ENCODE data around the gene COPA.

Gene COPA

DNA sequence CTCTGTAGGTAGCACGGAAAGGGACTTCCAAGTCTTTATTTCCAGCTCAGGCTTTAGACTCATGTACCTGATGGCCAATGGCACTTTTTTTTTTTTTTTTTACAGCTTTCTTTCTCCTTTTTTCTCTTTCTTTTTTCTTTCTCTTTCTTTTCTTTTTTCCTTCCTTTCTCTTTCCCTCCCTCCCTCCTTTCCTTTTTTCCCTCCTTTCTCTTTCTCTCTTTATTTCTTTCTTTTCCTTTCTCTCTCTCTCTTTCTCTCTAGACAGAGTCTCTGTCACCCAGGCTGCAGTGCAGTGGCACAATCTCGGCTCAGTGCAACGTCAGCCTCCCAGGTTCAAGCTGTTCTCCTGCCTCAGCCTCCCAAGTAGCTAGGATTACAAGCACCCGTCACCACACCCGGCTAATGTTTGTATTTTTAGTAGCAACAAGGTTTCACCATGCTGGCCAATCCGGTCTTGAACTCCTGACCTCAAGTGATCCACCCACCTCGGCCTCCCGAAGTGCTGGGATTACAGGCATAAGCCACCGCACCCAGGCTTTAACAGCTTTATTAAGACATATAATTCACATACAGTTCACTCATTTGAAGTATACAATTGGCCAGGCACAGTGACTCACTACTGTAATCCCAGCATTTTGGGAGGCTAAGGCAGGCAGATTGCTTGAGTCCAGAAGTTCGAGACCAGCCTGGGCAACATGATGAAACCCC lies 75.6 kb downstream of the COPA start:
- no peak overlapping the region for H3K27ac ChIP-seq
- no peak overlapping the region for H3K4me3 ChIP-seq (ENCODE audit: low read depth, low read length)
- H3K27me3 ChIP-seq (ENCODE audit: insufficient read depth, low read depth, severe bottlenecking), result no peaks in the 10 kb centered on the region
- no peaks in the 10 kb centered on the region for H3K9me3 ChIP-seq (ENCODE audit: severe bottlenecking)
- TF ChIP-seq, protein P1, sequence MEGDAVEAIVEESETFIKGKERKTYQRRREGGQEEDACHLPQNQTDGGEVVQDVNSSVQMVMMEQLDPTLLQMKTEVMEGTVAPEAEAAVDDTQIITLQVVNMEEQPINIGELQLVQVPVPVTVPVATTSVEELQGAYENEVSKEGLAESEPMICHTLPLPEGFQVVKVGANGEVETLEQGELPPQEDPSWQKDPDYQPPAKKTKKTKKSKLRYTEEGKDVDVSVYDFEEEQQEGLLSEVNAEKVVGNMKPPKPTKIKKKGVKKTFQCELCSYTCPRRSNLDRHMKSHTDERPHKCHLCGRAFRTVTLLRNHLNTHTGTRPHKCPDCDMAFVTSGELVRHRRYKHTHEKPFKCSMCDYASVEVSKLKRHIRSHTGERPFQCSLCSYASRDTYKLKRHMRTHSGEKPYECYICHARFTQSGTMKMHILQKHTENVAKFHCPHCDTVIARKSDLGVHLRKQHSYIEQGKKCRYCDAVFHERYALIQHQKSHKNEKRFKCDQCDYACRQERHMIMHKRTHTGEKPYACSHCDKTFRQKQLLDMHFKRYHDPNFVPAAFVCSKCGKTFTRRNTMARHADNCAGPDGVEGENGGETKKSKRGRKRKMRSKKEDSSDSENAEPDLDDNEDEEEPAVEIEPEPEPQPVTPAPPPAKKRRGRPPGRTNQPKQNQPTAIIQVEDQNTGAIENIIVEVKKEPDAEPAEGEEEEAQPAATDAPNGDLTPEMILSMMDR (IDR thresholded peaks at IDR 0.05; ENCODE audit: low read depth, low read length), result no peak
- no peaks in the 10 kb centered on the region for H3K36me3 ChIP-seq
- DNase-seq, result peak; percentile 79

DNA sequence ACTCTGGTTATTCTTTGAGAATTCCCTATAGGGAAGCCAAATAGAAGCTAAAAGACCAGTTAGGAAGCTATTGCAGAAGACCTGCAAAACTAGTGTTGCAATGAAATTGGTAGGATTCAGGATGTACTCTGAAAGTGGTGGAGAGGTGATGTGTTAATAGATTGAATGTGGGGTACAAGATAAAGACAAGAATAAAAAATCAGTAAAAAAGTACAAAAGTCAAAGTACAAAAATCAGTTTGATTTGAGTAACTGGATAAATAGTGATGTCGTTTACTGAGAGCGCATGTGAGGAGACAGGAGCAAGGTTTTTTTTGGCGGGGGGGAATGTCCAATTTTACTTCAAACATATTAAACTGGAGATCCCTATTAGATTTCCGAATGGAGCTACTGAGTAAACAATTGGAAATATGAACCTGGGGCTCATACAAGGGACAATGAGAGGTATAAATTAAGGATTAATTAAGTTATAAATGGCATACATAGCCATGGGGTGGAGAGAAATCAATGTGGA lies 78.2 kb downstream of the COPA start:
- no peak overlapping the region for H3K27ac ChIP-seq
- TF ChIP-seq, protein P1 (IDR thresholded peaks at IDR 0.05; ENCODE audit: low read depth, low read length), result no peak
- H3K36me3 ChIP-seq, result peaks cover 10% of the 10 kb centered on the region
- no peak for DNase-seq
- H3K9me3 ChIP-seq (ENCODE audit: severe bottlenecking), result no peaks in the 10 kb centered on the region
- H3K27me3 ChIP-seq (ENCODE audit: insufficient read depth, low read depth, severe bottlenecking), result no peaks in the 10 kb centered on the region
- H3K4me3 ChIP-seq (ENCODE audit: low read depth, low read length), result no peak overlapping the region

GRCh38 chr1:160261893-160262794 lies 80.9 kb downstream of the COPA start, which contains the start of gene DCAF8:
TSS of gene DCAF8 (minus strand) at chr1:160262549. CDS start at chr1:160244008, 18,541 bp downstream.
- peak within 1 kb of the TSS; percentile 66 for H3K4me3 ChIP-seq (ENCODE audit: low read depth, low read length)
- no peaks in the 10 kb centered on the region for H3K9me3 ChIP-seq (ENCODE audit: severe bottlenecking)
- H3K36me3 ChIP-seq, result peaks cover 17% of the 10 kb centered on the region
- peak; percentile 100 for DNase-seq
- H3K27me3 ChIP-seq (ENCODE audit: insufficient read depth, low read depth, severe bottlenecking), result no peaks in the 10 kb centered on the region
- peak within 1 kb of the TSS; percentile 97 for H3K27ac ChIP-seq
- TF ChIP-seq, protein P1 (IDR thresholded peaks at IDR 0.05; ENCODE audit: low read depth, low read length), result no peak

DNA sequence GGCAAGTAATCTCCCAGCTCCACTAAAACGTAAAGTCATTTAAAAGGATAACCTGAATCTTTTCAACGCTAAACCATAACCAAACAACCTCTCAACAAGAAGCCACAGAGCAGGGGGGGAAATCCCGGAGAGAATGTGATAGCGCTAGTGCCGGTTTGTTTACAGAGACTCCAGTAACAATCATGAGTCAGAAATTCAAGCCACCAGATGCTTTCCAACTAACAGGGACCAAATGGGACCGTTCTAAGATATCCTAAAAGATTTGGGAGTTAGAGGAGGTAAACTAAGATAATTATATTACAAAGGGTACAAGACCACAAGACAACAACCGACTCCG lies 81.5 kb downstream of the COPA start:
- no peaks in the 10 kb centered on the region for H3K9me3 ChIP-seq (ENCODE audit: severe bottlenecking)
- H3K4me3 ChIP-seq (ENCODE audit: low read depth, low read length), result peak overlapping the region; percentile 66
- peaks cover 17% of the 10 kb centered on the region for H3K36me3 ChIP-seq
- DNase-seq, result peak; percentile 34
- no peaks in the 10 kb centered on the region for H3K27me3 ChIP-seq (ENCODE audit: insufficient read depth, low read depth, severe bottlenecking)
- TF ChIP-seq, protein P1 (IDR thresholded peaks at IDR 0.05; ENCODE audit: low read depth, low read length), result no peak
- peak overlapping the region; percentile 97 for H3K27ac ChIP-seq

DNA sequence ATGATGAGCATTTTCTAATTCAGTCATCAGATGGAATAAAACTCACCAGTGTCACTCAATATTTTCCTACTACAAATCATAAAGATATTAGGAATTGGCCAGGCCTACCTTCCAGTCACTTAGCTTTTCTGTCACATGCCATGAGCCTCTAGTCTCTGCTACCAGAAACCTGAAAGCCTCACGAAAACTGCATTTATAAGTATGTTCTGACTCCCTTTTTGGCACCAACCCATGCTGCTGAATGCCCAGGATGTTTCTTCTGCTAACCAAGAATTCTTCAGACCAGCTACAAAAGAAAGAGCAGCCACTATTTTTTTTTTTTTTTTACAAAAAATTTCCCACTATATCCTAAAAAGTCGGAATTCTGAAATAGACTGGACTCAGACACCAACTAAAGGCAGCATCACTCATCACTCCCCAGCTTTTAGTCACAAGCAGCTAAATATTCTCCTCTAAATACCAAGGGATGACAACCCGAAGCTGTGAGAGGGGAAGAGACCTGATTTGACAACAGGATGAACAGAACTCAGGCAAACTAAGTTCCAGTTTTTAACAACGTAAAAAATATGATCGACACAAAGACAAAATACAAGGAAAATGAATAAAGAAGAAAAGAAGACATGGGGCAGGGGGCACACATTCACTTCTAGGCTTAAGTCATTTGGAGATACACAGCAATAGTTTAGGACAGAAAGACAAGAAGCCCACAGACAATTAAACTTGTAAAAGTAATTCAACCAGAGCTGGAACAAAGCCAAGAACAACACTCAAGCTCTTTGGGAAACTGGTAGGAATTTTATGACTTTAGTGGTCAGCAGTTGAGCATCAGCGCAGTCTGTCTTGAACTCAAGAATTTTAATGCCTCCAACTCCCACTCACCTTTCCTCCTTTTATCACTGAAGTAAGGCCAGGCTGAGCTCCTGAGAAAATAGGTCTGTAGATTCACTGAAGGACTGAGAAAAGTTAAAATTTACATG lies 82.4 kb downstream of the COPA start:
- H3K27me3 ChIP-seq (ENCODE audit: insufficient read depth, low read depth, severe bottlenecking), result no peaks in the 10 kb centered on the region
- H3K9me3 ChIP-seq (ENCODE audit: severe bottlenecking), result no peaks in the 10 kb centered on the region
- TF ChIP-seq, protein P1 (IDR thresholded peaks at IDR 0.05; ENCODE audit: low read depth, low read length), result no peak
- H3K36me3 ChIP-seq, result peaks cover 17% of the 10 kb centered on the region
- H3K27ac ChIP-seq, result peak overlapping the region; percentile 97
- H3K4me3 ChIP-seq (ENCODE audit: low read depth, low read length), result peak overlapping the region; percentile 66
- no peak for DNase-seq
